Mucosa of descending colon (tissue), 3 donors: Measurements from ENCODE around the gene AGTPBP1. TPM values are rescaled to one million over a fixed set of nuclear protein-coding genes. Genes with fewer than 3 reads are reported as not detected.

Source experiments
- ATAC-seq: fragments of 200-7000 bp; cut with Tn5 transposase; one replicate; pipeline ENCODE4 v1.9.1; 2020; ENCODE audit warnings: mild to moderate bottlenecking, moderate library complexity
- DNase-seq, 3 donors: peaks; one replicate each; pipeline ENCODE4 v3.0.0-alpha.2; 2020
- H3K36me3 ChIP-seq: fragments of 200-600 bp; one replicate; pipeline ENCODE4 v1.8.0; 2021; ENCODE audit warnings: low read depth, mild to moderate bottlenecking
- H3K4me1 ChIP-seq: fragments of 200-600 bp; one replicate; pipeline ENCODE4 v1.8.0; 2021; ENCODE audit warnings: low read depth, mild to moderate bottlenecking
- H3K4me3 ChIP-seq: fragments of 200-600 bp; one replicate; pipeline ENCODE4 v1.8.0; 2021; ENCODE audit warnings: mild to moderate bottlenecking
- H3K9me3 ChIP-seq: fragments of 200-600 bp; one replicate; pipeline ENCODE4 v1.8.0; 2021; ENCODE audit warnings: mild to moderate bottlenecking
- intact Hi-C, 2 donors: fragments of 100-400 bp; cut with DNase I in 1 of 2; cut with micrococcal nuclease in 1 of 2; formaldehyde crosslinking; loops; one replicate each; pipeline versions ENCODE4 v1.11.0 to v1.11.1; 2022; cut with DNase I, micrococcal nuclease
- total RNA-seq, 3 donors: library from RNA; stranded (reverse); fragmentation: NEBNext Ultra II Directional in 2 of 3; extraction: Animal tissue kit (Norgen Biotek cat#: 25700) in 2 of 3; gene quantifications; one replicate each; pipeline versions ENCODE4 v1.2.1 to v1.2.4, GENCODE V29; 2021 to 2023
- TF ChIP-seq, protein P1 (sequence below): fragments of 200-600 bp; IDR thresholded peaks from one replicate; pipeline ENCODE4 v1.8.0; 2022; ENCODE audit warnings: antibody characterized with exemption, mild to moderate bottlenecking
- donor health status: DM: no; HTN: no; CAD: no; lungs with moderate emphysema.
- donor health status: DM: no; HTN: no; CAD: no.
- donor health status: DM: no; HTN: yes; CAD: no.

The AGTPBP1 gene
- total RNA-seq, 3 donors from 2014 or later: 11.7 to 17.9 (median 15.9) TPM

DNA sequence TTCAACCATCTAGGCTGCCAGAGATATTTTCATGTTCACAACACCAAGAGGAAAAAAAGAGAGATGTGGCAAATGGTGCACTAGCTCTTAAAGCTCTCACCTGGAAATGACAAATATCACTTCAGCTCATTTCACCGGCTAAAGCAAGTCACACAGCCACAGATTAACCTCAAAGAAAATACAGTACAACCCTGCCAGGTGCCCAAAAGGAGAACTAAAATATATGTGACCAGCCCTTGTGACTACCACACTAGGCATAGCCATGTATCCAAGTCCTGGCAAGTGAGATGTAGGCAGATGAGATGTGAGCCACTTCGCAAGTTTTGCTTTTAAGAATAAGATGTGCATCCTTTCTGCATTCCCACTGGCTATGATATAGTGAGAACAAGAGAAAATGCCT is 41.4 kb downstream of the AGTPBP1 start:
- intact Hi-C loops: no loop called here
- no peaks in the 10 kb centered on the region for H3K9me3 ChIP-seq
- TF ChIP-seq, protein P1, sequence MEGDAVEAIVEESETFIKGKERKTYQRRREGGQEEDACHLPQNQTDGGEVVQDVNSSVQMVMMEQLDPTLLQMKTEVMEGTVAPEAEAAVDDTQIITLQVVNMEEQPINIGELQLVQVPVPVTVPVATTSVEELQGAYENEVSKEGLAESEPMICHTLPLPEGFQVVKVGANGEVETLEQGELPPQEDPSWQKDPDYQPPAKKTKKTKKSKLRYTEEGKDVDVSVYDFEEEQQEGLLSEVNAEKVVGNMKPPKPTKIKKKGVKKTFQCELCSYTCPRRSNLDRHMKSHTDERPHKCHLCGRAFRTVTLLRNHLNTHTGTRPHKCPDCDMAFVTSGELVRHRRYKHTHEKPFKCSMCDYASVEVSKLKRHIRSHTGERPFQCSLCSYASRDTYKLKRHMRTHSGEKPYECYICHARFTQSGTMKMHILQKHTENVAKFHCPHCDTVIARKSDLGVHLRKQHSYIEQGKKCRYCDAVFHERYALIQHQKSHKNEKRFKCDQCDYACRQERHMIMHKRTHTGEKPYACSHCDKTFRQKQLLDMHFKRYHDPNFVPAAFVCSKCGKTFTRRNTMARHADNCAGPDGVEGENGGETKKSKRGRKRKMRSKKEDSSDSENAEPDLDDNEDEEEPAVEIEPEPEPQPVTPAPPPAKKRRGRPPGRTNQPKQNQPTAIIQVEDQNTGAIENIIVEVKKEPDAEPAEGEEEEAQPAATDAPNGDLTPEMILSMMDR: no peak
- no peaks in the 10 kb centered on the region for H3K36me3 ChIP-seq
- H3K4me1 ChIP-seq: no peaks in the 10 kb centered on the region
- H3K4me3 ChIP-seq: no peak overlapping the region
- DNase-seq: no peak
- no peak for ATAC-seq

DNA sequence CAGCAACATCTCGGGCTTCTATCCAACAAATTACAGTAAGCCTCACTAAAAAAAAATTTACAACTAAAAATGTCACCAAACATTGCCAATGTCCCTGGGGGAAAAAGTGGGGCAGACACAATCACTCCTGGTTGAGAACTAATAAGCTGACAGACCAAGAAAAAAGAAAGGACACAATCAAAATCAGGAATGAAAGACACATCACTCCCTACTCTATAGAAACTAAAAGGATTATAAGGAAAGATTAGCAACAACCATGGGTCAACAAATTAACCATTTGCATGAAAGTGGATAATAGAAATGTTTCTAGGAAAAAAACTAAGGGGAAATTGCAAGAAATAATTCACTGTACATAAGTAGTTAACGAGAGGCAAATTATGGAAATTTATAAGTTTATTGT is 53.4 kb downstream of the AGTPBP1 start:
- Histone ChIP-seq H3K4me1 (no peaks in the 10 kb centered on the region), H3K9me3 (no peaks in the 10 kb centered on the region), H3K4me3 (no peak overlapping the region), H3K36me3 (no peaks in the 10 kb centered on the region)
- no peak for ATAC-seq
- TF ChIP-seq, protein P1: no peak
- no peak for DNase-seq
- intact Hi-C loops: no loop called here

DNA sequence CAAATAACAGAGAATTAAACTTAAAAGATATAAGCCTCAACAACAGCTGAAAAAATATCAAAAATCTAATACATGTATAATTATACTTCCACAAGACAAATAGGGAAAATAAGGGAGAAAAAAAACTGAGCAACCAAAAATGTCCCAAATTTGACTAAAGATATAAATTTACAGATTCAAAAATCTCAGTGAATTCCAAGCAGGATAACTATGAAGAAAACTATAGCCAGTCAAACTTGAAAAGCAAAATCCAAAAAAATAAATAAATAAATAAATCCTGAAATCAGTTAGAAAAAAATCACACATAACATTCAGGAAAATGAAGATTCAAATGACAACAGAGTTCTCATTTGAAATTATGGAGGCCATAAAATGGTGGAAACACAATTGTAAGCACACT is 56.7 kb downstream of the AGTPBP1 start:
- DNase-seq (no peak), ATAC-seq (no peak)
- intact Hi-C loops: no loop called here
- no peaks in the 10 kb centered on the region for H3K4me1 ChIP-seq
- TF ChIP-seq, protein P1: no peak
- no peaks in the 10 kb centered on the region for H3K9me3 ChIP-seq
- no peaks in the 10 kb centered on the region for H3K36me3 ChIP-seq
- H3K4me3 ChIP-seq: no peak overlapping the region

DNA sequence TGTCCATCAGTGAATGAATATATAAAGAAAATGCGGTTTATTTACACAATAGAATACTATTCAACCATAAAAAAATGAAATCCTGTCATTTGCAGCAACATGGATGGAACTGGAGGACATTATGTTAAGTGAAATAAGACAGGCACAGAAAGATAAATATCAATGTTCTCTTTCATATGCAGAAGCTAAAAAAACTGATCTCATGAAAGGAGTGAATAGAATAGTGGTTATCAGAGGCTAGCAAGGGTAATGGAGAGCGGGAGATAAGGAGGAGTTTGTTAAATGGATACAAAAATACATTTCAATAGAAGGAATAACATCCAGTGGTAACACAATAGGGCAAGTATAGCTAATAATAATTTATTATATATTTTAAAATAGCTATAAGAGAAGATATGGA is 65.0 kb downstream of the AGTPBP1 start:
- TF ChIP-seq, protein P1: no peak
- ATAC-seq (no peak), DNase-seq (no peak)
- intact Hi-C loops: no loop called here
- H3K4me3 ChIP-seq: no peak overlapping the region
- no peaks in the 10 kb centered on the region for H3K36me3 ChIP-seq
- H3K4me1 ChIP-seq: no peaks in the 10 kb centered on the region
- no peaks in the 10 kb centered on the region for H3K9me3 ChIP-seq

DNA sequence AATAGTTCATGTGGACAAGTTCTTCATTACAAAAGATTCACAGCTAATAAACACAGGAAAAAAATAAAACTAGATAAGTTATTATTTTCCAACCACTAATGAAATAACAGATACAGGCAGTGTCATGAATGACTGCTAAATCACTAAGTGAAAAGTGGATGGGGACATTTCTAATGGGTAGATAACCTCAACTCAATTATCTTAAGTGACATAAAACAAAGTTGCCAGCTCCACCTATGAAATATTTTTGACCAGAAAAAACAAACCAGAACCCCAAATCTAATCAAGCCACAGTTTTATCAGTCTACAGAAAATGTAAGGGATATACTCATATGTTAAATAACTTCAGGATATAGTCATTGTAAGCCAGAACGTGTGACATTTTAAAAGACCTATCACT is 74.4 kb downstream of the AGTPBP1 start:
- H3K36me3 ChIP-seq: no peaks in the 10 kb centered on the region
- no peak for DNase-seq
- TF ChIP-seq, protein P1: no peak
- H3K4me3 ChIP-seq: no peak overlapping the region
- intact Hi-C loops: no loop called here
- no peaks in the 10 kb centered on the region for H3K4me1 ChIP-seq
- no peak for ATAC-seq
- no peaks in the 10 kb centered on the region for H3K9me3 ChIP-seq

DNA sequence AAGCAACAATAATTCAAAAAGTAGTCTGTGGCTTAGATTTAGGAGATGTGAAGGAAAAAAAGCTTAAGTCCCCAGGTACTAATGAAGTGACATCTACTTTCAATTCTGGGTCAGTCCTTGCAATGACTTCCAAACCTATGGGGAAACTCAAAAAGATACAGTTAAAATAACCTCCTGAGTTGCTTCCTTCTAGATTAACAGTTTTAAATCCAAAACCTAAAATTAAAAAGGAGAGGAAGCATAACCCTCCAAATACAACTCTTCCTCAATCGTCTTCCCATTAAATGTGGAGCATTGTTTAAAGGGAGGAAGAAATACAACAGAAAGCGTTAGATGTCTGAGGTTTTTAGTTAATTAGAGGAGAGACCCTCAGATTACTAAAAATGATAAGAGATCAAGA is 75.7 kb downstream of the AGTPBP1 start:
- Histone ChIP-seq H3K4me1 (no peaks in the 10 kb centered on the region), H3K36me3 (no peaks in the 10 kb centered on the region), H3K9me3 (no peaks in the 10 kb centered on the region), H3K4me3 (no peak overlapping the region)
- DNase-seq (no peak), ATAC-seq (no peak)
- TF ChIP-seq, protein P1: no peak
- intact Hi-C loops: no loop called here
